Neural cell (in vitro differentiated cells): ENCODE measurements around the gene NCOA3. TPM values are rescaled to one million over a fixed set of nuclear protein-coding genes. Genes with fewer than 3 reads are reported as not detected.

ENCODE experiments used
- H2AFZ ChIP-seq: fragments of 200-600, 300-800 bp; sonication (generic), shearing (Covaris generic); 2 replicates; pipeline ENCODE4 v1.6.0; 2014; ENCODE audit warnings: low read depth, mild to moderate bottlenecking, antibody characterized with exemption, low read length, moderate library complexity
- H3F3A ChIP-seq: fragments of 200-600 bp; shearing (Covaris generic); 2 replicates; pipeline ENCODE4 v1.6.1; 2016; ENCODE audit warnings: mild to moderate bottlenecking, moderate library complexity, mixed read lengths, antibody characterized with exemption, low read length; ENCODE audit not compliant: insufficient read depth, poor library complexity, severe bottlenecking
- H3K27ac ChIP-seq: fragments of 200-600, 300-800 bp; sonication (generic), shearing (Covaris generic); 2 replicates; pipeline ENCODE4 v1.5.1; 2014; ENCODE audit warnings: mild to moderate bottlenecking, low read length, moderate library complexity
- H3K27me3 ChIP-seq: fragments of 300-800, 200-600 bp; sonication (generic), shearing (Covaris generic); 2 replicates; pipeline ENCODE4 v1.6.0; 2014; ENCODE audit warnings: mild to moderate bottlenecking, low read depth, low read length, moderate library complexity; ENCODE audit not compliant: insufficient read depth
- H3K36me3 ChIP-seq: fragments of 300-800, 200-600 bp; sonication (generic), shearing (Covaris generic); 2 replicates; pipeline ENCODE4 v1.5.1; 2014; ENCODE audit warnings: mild to moderate bottlenecking, antibody characterized with exemption, low read length, moderate library complexity; ENCODE audit not compliant: insufficient read depth
- H3K4me2 ChIP-seq: fragments of 300-800, 200-600 bp; sonication (generic), shearing (Covaris generic); 2 replicates; pipeline ENCODE4 v1.6.0; 2014; ENCODE audit warnings: mild to moderate bottlenecking, low read length
- H3K4me3 ChIP-seq: fragments of 300-800, 200-600 bp; sonication (generic), shearing (Covaris generic); 2 replicates; pipeline ENCODE4 v1.5.1; 2014; ENCODE audit warnings: mild to moderate bottlenecking, low read length, moderate library complexity
- H3K79me2 ChIP-seq: fragments of 200-600 bp; shearing (Covaris generic); replicated peaks from 2 replicates; pipeline ENCODE4 v1.6.0; 2014; ENCODE audit warnings: mild to moderate bottlenecking, low read length, moderate library complexity; ENCODE audit not compliant: insufficient read depth
- H3K9ac ChIP-seq: fragments of 300-800, 200-600 bp; sonication (generic), shearing (Covaris generic); 2 replicates; pipeline ENCODE4 v1.6.1; 2016; ENCODE audit warnings: mild to moderate bottlenecking, low read length, mixed read lengths
- H3K9me2 ChIP-seq: fragments of 200-600 bp; shearing (Covaris generic); 2 replicates; pipeline ENCODE4 v1.6.1; 2016; ENCODE audit warnings: mild to moderate bottlenecking, low read length, mixed read lengths; ENCODE audit not compliant: insufficient read depth
- H3K9me3 ChIP-seq: fragments of 200-600, 300-800 bp; sonication (generic), shearing (Covaris generic); 2 replicates; pipeline ENCODE4 v1.6.1; 2016; ENCODE audit warnings: mild to moderate bottlenecking, mixed run types, low read length, moderate library complexity, mixed read lengths
- H4K20me1 ChIP-seq: fragments of 200-600 bp; shearing (Covaris generic); 2 replicates; pipeline ENCODE4 v1.6.1; 2016; ENCODE audit warnings: mild to moderate bottlenecking, mixed run types; ENCODE audit not compliant: insufficient read depth
- CTCF ChIP-seq: fragments of 450-650 bp; IDR thresholded peaks from 2 replicates; pipeline ENCODE4 v1.5.1; 2014; ENCODE audit warnings: antibody characterized with exemption, mild to moderate bottlenecking, moderate library complexity; ENCODE audit not compliant: poor library complexity, severe bottlenecking
- EP300 ChIP-seq: fragments of 450-650 bp; conservative IDR thresholded peaks from 2 replicates; pipeline ENCODE4 v1.6.1; 2014; ENCODE audit warnings: antibody characterized with exemption, mild to moderate bottlenecking, moderate library complexity; ENCODE audit not compliant: poor library complexity, severe bottlenecking
- EZH2 ChIP-seq: fragments of 200-600, 300-800 bp; shearing (Covaris generic), sonication (generic); IDR thresholded peaks from 2 replicates; pipeline ENCODE4 v1.6.1; 2014; ENCODE audit warnings: antibody characterized with exemption, low read length, borderline replicate concordance, mild to moderate bottlenecking; ENCODE audit not compliant: insufficient read depth, poor library complexity, severe bottlenecking
- MXI1 ChIP-seq: fragments of 450-650 bp; conservative IDR thresholded peaks from 2 replicates; pipeline ENCODE4 v1.6.1; 2014; ENCODE audit warnings: antibody characterized with exemption, mild to moderate bottlenecking; ENCODE audit not compliant: poor library complexity, severe bottlenecking
- POLR2AphosphoS5 ChIP-seq: IDR thresholded peaks from 2 replicates; pipeline ENCODE4 v1.6.1; 2012
- RAD21 ChIP-seq: fragments of 450-650 bp; conservative IDR thresholded peaks from 2 replicates; pipeline ENCODE4 v1.6.1; 2014; ENCODE audit warnings: antibody characterized with exemption, mild to moderate bottlenecking, moderate library complexity
- REST ChIP-seq: IDR thresholded peaks from 2 replicates; pipeline ENCODE4 v1.6.1; 2012; ENCODE audit warnings: borderline replicate concordance
- SMC3 ChIP-seq: fragments of 450-650 bp; conservative IDR thresholded peaks from 2 replicates; pipeline ENCODE4 v1.6.1; 2014; ENCODE audit warnings: antibody characterized with exemption, mild to moderate bottlenecking, moderate library complexity; ENCODE audit not compliant: poor library complexity
- TAF1 ChIP-seq: IDR thresholded peaks from 2 replicates; pipeline ENCODE4 v1.6.1; 2012; ENCODE audit warnings: low read depth
- polyA plus RNA-seq: library from polyadenylated mRNA; depleted of rRNA; stranded (reverse); fragments of >200 nt; gene quantifications from 2 replicates; pipeline ENCODE4 v1.2.3, GENCODE V29; 2014

Gene NCOA3
- polyA plus RNA-seq, 1 donor from 2014 or later: 14.2 TPM

GRCh38 chr20:47678536-47678935 is 176.8 kb downstream of the NCOA3 start:
- Histone ChIP-seq H3K79me2 (no peaks in the 10 kb centered on the region), H3K27me3 (no peaks in the 10 kb centered on the region), H3K4me3 (no peak overlapping the region), H2AFZ (no peak overlapping the region), H3K36me3 (no peaks in the 10 kb centered on the region), H3K27ac (no peak overlapping the region), H3K4me2 (no peak overlapping the region), H3K9ac (no peak overlapping the region), H3K9me2 (no peaks in the 10 kb centered on the region), H3F3A (no peaks in the 10 kb centered on the region), H3K9me3 (no peaks in the 10 kb centered on the region), H4K20me1 (no peaks in the 10 kb centered on the region)
- TF ChIP-seq EZH2: no peak
- no peak for TF ChIP-seq EP300
- TF ChIP-seq REST: no peak
- no peak for TF ChIP-seq SMC3
- no peak for TF ChIP-seq CTCF
- TF ChIP-seq MXI1: no peak
- TF ChIP-seq POLR2AphosphoS5: no peak
- no peak for TF ChIP-seq RAD21
- no peak for TF ChIP-seq TAF1

GRCh38 chr20:47679462-47679861 is 177.8 kb downstream of the NCOA3 start:
- Histone ChIP-seq H3K9me2 (no peaks in the 10 kb centered on the region), H3K4me2 (no peak overlapping the region), H3K36me3 (no peaks in the 10 kb centered on the region), H2AFZ (no peak overlapping the region), H4K20me1 (no peaks in the 10 kb centered on the region), H3F3A (no peaks in the 10 kb centered on the region), H3K27ac (no peak overlapping the region), H3K9ac (no peak overlapping the region), H3K79me2 (no peaks in the 10 kb centered on the region), H3K4me3 (no peak overlapping the region), H3K27me3 (no peaks in the 10 kb centered on the region), H3K9me3 (no peaks in the 10 kb centered on the region)
- TF ChIP-seq REST (no peak), TAF1 (no peak), POLR2AphosphoS5 (no peak), EP300 (no peak), MXI1 (no peak), EZH2 (no peak), RAD21 (no peak), CTCF (no peak), SMC3 (no peak)
